ENCODE data around the gene NUP50.

The NUP50 gene

GRCh38 chr22:45196926-45197605 is 33.3 kb downstream of the NUP50 start:
- DNase-seq, result no peak

GRCh38 chr22:45197606-45198462 is 34.1 kb downstream of the NUP50 start:
- no peak for DNase-seq

GRCh38 chr22:45198463-45198795 is 34.7 kb downstream of the NUP50 start:
- no peak for DNase-seq

- no peak for DNase-seq
Observed at GRCh38 chr22:45199723-45200122, 36.0 kb downstream of the NUP50 start.

- DNase-seq, result no peak
Observed at GRCh38 chr22:45200230-45200629, 36.5 kb downstream of the NUP50 start.

GRCh38 chr22:45200860-45201511 is 37.3 kb downstream of the NUP50 start:
- DNase-seq, result no peak

- DNase-seq, result no peak
Observed at GRCh38 chr22:45201678-45202332, 38.1 kb downstream of the NUP50 start.

- DNase-seq, result no peak
Observed at GRCh38 chr22:45202333-45203149, 38.8 kb downstream of the NUP50 start.

GRCh38 chr22:45203150-45203951 is 39.6 kb downstream of the NUP50 start:
- DNase-seq, result no peak

- no peak for DNase-seq
Observed at GRCh38 chr22:45204241-45204640, 40.5 kb downstream of the NUP50 start.

- no peak for DNase-seq
Observed at GRCh38 chr22:45204819-45205218, 41.1 kb downstream of the NUP50 start.

GRCh38 chr22:45205276-45205925 is 41.7 kb downstream of the NUP50 start:
- DNase-seq, result no peak

- DNase-seq, result no peak
Observed at GRCh38 chr22:45206233-45206632, 42.5 kb downstream of the NUP50 start.

GRCh38 chr22:45207533-45207932 is 43.8 kb downstream of the NUP50 start:
- DNase-seq, result no peak

- DNase-seq, result peak; percentile 27
Observed at GRCh38 chr22:45207981-45208664, 44.4 kb downstream of the NUP50 start.

- no peak for DNase-seq
Observed at GRCh38 chr22:45208696-45208992, 44.9 kb downstream of the NUP50 start.

GRCh38 chr22:45208993-45209838 is 45.5 kb downstream of the NUP50 start:
- DNase-seq, result peak; percentile 38

GRCh38 chr22:45210174-45210573 is 46.4 kb downstream of the NUP50 start:
- DNase-seq, result no peak

- peak; percentile 23 for DNase-seq
Observed at GRCh38 chr22:45210577-45210976, 46.9 kb downstream of the NUP50 start.

GRCh38 chr22:45210991-45211390 is 47.3 kb downstream of the NUP50 start:
- peak; percentile 67 for DNase-seq
